ENCODE results near the gene ZBTB16.

DNA sequence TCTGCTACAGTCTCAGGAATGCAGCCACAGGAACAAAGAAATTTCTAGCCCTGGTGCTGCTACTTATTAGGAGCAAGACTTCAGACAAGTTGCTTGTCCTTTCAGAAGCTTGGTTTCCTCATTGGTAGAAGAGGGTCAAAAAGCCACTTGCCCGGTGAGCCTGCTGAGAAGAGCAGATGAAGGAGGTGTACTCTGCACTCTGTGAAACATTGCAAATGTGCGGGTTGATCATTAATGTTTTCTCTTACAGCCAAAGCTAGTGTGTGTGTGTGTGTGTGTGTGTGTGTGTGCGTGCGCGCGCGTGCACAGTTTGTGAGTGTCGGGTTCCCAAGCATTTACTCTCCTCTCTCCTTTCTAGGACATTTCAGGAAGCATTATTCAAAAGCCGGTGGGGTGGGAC is 150.4 kb downstream of the ZBTB16 start:
- TF ChIP-seq, protein P1, sequence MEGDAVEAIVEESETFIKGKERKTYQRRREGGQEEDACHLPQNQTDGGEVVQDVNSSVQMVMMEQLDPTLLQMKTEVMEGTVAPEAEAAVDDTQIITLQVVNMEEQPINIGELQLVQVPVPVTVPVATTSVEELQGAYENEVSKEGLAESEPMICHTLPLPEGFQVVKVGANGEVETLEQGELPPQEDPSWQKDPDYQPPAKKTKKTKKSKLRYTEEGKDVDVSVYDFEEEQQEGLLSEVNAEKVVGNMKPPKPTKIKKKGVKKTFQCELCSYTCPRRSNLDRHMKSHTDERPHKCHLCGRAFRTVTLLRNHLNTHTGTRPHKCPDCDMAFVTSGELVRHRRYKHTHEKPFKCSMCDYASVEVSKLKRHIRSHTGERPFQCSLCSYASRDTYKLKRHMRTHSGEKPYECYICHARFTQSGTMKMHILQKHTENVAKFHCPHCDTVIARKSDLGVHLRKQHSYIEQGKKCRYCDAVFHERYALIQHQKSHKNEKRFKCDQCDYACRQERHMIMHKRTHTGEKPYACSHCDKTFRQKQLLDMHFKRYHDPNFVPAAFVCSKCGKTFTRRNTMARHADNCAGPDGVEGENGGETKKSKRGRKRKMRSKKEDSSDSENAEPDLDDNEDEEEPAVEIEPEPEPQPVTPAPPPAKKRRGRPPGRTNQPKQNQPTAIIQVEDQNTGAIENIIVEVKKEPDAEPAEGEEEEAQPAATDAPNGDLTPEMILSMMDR (conservative IDR thresholded peaks at IDR 0.05; ENCODE audit: low read depth in 2 of 2) = no peak
- TF ChIP-seq, protein P2, sequence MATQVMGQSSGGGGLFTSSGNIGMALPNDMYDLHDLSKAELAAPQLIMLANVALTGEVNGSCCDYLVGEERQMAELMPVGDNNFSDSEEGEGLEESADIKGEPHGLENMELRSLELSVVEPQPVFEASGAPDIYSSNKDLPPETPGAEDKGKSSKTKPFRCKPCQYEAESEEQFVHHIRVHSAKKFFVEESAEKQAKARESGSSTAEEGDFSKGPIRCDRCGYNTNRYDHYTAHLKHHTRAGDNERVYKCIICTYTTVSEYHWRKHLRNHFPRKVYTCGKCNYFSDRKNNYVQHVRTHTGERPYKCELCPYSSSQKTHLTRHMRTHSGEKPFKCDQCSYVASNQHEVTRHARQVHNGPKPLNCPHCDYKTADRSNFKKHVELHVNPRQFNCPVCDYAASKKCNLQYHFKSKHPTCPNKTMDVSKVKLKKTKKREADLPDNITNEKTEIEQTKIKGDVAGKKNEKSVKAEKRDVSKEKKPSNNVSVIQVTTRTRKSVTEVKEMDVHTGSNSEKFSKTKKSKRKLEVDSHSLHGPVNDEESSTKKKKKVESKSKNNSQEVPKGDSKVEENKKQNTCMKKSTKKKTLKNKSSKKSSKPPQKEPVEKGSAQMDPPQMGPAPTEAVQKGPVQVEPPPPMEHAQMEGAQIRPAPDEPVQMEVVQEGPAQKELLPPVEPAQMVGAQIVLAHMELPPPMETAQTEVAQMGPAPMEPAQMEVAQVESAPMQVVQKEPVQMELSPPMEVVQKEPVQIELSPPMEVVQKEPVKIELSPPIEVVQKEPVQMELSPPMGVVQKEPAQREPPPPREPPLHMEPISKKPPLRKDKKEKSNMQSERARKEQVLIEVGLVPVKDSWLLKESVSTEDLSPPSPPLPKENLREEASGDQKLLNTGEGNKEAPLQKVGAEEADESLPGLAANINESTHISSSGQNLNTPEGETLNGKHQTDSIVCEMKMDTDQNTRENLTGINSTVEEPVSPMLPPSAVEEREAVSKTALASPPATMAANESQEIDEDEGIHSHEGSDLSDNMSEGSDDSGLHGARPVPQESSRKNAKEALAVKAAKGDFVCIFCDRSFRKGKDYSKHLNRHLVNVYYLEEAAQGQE (IDR thresholded peaks at IDR 0.05; ENCODE audit: unreplicated experiment) = no peak
- TF ChIP-seq EZH2phosphoT487 (IDR thresholded peaks at IDR 0.05; ENCODE audit: unreplicated experiment) = no peak

All from GM23338 (cell line).